GM18858 (cell line): Measurements from ENCODE around the gene CCDC178.
A peak's percentile ranks its signal among the peaks of the same experiment; 100 is the strongest.

Source experiments
- ATAC-seq: cut with Tn5 transposase; IDR thresholded peaks from one replicate; pipeline ENCODE4 v1.9.1; 2021; ENCODE audit not compliant: unreplicated experiment

The CCDC178 gene

DNA sequence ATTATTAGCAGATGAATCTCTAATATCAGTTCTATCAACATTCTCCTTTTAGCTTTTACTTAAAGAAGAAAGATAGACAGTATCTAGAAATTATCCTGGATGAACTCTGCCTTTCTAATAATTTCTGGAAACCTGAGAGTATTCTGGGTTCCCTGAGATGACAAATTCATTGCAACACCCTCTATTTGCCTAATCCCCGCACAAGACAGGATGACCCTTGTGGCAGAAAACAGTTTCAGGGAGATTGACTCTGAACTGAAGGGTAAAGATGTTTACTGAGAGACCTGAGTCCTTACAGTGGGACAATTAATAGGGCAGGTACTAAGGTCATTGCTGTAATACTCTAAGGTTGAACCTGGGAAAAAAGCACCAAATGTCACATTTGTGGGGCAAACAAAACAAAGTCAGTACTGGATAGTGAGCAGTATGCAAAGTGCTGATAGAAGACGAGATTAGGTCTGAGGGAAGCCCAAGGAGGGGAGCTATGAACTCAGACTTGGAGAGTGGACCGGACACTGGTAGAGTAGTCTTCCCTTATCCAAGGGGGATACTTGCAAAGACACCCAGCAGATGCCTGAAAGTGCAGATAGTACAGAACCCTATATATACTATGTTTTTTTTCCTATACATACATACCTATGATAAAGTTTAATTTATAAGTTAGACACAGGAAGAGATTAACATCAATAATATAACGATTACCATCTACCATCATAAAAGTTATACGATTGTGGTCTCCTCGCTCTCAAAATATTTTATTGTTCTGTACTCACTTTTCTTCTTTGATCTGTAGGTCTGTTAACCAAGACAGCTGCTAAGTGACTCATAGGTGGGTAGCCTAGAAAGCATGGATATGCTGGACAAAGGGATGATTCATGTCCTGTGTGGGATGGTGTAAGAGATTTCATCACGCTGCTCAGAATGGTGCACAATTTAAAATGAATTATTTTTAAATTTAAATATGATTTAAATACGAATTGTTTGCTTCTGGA lies 519.4 kb downstream of the CCDC178 start:
- no peak for ATAC-seq

DNA sequence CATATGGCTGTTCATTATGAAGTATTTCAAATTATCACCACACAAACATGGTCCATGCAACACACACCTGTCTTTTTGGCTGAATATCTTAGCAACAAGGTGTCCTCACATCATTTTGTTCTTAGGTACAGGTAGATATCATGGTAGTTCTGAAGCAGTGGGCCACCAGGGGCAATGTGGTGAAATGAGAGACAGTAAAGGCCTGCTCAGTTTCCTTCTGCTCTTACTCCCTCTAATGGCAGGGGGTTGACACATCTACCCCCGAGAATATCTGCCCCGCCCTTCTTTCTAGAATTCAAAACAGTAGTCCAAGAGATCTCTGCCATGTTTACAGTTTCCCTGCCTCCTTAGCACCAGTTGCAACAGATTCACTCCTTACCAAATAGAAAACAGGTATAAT lies 520.7 kb downstream of the CCDC178 start:
- ATAC-seq, result peak; percentile 86

DNA sequence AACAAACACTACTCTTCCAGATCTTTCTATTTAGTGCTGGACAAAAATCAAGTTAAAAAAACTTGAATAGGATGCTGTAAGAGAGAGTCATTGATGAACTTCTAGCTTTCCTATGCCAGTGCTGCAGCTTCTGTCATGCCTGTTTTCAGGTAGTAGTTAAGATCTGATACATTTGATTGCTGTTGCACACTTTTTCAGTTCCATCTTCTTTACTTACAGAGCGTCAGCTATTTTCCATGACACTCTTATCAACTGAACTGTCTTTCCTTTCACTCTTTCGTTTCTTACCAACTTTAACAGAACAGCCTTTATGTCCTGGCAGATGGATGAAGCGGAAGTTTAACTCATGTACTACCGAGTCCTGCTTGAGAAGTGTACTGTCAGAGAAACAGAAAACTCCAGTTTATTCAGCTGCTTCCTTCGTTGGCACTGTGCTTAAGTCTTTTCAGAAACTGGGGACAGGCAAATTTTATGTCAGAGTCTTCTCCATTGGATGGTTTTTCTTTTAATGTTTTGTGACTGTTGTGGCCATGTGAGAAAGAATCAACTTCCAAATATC lies 521.8 kb downstream of the CCDC178 start:
- no peak for ATAC-seq

DNA sequence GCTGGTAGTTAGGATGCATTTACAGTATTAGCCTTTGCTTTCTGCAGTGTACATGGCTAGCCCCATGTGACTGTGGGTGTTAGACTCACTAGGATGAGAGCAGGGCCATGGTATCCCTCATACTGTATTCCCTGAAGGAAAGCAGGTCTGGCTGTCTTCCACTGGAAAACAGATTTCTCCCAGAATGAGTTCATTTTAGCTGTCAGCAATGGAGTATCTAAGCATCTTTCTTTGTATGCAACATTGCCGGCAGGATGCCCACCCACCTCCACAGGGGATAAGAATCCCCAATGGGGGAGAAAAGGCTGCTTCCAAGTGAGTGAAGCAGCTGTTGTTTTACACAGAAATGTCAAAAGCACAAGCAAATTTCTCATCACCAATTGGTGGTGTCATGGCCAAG lies 525.0 kb downstream of the CCDC178 start:
- ATAC-seq, result no peak

DNA sequence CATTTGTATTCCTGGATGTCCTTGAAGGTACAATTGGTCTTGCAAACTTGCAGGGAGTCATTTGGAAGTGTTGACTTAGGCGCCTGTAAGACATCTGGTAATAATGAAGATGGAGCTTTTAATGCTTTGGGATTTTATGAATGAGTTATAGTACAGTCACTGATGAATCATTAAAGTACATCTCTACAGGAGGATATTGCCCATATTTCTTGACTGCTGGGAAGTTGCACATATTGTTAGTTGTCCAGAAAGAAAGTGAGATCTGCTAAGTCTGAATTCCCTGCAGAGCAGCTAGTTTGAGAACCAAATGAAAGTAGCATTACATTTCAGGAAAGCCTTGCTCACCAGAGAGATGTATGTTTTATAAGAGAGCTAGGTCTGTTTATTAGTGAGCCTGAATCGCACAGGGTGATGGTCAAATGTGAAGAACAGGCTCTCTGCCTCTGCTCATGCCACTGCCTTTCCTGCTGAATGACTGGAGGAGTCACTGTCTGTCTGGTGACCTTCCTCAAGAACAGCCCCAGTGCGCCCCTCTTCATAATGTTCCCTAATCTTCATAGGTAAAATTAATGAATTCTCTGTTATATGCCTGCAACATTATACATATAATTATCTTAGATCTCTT lies 528.7 kb downstream of the CCDC178 start:
- no peak for ATAC-seq

DNA sequence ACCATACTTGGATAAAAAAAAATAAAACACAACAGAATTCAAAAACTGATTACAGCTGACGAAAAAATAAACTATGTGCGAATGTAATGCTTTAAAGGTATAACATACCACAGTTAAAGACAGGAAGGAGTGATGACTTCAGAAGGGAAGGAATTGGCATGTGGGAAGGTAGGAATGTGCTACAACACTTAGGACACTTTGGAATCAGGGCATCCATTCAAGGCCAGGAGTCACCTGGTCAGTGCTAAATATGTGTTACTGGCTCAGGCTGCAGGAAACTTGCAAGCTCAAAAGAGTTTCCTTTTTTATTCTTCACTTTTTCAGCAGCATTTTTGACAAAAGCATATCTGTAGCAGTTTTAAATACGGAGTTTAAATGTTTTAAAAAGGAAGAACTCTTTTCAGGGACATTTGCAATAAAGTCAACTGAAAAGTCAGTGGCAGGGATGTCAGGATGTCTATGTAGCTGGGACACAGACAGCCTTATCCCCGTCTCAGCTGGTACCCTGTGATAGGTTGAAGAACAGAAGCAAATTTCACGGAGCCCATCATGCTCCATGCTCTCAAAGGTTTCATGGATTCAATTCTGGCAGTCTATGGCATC lies 529.7 kb downstream of the CCDC178 start:
- ATAC-seq, result no peak

DNA sequence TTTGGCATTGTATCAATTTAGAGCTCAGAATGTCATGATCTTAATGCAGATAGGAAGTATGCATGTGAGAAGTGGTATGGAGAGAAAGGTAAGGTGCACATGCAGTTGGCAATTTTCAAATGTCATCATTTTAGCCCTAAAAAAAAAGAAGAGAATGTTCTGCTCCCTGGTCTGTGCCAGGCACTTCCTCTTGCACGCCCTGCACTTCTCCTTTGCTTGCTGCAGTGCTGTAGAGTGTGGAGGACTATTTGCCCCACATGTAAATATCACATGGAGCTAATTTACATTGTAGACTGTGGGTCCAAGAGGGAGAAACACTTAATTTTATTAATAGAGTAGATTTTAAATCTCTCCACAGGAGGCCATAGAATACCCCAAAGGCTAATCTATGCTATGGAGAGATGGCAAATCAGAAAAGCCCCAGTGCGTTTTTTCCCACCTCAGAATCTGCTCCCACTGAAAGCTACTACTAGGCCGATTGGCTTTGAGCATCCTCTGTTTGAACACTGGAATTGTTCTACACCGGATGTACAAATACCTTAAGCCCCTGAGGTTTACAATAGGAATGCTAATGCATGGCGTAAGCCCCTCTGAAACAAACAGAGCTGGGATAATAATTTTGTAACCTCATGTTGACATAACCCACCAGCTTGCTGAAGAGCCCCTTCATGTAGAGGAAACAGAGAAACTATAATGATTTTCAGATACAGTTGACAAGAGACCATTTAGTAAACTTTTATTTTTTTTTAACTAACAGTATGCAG lies 530.5 kb downstream of the CCDC178 start:
- ATAC-seq, result no peak

DNA sequence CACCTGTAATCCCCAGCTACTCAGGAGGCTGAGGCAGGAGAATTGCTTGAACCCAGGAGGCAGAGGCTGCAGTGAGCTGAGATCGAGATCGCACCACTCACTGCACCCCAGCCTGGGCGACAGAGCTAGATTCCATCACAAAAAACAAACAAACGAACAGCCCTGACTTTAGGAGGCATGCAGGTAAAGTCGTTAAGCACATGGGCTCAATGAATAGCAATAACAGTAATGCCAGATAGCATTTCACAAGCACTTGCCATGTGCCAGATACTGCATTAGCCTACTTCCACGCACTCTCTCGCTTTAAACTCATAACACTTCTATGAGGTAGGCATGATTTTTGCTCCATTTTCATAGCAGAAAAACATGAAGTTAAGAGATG lies 532.1 kb downstream of the CCDC178 start:
- ATAC-seq, result no peak

DNA sequence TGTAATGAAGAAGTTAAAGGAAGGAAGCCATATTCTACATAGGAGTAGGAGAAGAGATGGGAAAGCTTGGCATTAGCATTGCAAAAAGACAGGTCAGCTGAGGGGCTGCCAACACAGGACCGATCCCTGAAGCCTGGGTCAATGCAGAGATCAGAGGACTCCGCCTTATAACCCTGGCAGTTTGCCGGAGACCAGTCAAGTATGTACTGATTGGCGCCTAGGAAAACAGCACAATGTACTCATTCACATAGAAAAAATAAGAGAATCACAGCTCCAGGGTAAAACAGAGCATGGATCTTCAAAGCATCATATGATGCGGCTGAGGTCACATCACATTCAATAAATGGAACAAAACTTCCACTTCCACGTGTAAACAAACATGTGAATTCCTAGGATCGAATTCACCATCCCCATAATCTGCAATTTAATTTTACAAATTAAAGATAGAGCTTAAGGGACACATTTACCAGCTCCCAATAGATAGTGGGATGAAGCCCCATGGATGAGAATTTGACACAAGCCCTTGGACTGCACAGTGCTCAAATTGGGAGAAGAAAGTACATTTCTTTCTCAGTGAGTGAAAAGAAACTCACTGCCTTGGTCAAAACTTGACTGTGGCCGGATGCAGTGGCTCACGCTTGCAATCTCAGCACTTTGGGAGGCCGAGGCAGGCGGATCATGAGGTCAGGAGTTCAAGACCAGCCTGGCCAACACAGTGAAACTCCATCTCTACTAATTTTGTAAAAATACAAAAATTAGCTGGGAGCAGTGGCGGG lies 532.7 kb downstream of the CCDC178 start:
- no peak for ATAC-seq

DNA sequence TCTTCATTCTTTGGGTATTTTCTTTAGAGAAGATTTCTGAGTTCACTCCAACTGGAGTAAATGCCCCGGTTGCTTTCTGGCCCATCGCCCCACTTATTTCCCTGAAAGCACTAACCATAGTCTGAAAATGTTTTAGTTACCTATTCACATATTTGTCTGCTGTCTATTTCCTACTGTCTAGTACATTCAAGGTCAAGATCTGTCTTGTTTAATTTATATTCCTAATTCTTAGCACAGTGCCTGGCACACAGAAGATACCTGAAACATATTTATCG lies 533.3 kb downstream of the CCDC178 start:
- no peak for ATAC-seq

DNA sequence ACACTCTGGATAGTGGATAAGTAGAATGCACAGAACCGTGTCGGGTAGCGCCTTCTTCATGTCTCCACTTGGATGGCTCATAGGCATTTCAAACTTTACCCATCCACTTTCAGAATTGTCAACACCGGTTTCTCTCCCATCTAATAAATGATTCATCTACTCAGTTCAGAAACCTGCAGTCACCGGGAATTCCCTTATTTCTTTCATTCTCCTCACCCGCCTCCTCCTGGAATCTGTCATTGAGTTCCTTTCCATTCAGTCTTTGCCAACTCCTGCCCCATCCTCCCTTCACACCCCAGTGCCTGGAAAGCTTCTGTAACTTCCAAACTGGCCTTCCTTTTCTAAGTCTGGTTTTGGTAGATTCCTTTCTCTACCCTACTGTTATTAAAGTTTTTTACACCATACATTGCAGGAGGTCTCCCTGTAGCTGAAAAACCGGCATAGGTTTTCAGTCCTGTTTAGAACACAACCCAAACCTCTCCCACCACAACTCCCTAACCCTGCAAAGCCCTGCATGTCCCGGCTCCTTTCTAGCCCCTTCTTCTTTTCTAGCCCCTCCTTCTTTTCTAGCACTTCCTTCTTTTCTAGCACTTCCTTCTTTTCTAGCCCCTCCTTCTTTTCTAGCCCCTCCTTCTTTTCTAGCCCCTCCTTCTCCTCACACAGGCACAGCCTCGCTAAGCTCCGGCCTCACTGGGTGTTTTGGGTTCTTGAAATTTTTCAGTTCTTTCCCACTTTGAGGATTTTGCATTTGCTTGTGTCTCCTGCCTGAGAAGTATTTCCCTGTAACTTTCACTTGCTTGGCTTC lies 533.8 kb downstream of the CCDC178 start:
- ATAC-seq, result no peak

DNA sequence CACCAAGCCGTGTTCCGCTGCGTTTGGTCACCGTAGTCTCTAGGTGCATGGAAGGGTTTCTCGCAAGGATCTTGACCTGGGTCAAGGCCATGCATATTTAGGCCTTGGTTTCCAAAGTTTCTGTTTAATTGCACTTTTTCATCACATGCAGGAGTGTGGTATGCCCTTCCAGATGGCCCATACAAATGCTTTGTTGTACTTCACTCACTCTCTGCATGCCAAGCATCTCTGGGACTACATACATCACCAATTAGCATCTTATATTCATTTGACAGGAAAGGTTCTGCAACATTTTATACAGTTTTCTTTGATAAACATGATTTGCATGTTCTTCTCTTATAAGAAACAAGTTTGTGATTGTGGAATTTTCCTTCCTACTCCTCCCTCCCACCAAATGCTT lies 534.9 kb downstream of the CCDC178 start:
- no peak for ATAC-seq

DNA sequence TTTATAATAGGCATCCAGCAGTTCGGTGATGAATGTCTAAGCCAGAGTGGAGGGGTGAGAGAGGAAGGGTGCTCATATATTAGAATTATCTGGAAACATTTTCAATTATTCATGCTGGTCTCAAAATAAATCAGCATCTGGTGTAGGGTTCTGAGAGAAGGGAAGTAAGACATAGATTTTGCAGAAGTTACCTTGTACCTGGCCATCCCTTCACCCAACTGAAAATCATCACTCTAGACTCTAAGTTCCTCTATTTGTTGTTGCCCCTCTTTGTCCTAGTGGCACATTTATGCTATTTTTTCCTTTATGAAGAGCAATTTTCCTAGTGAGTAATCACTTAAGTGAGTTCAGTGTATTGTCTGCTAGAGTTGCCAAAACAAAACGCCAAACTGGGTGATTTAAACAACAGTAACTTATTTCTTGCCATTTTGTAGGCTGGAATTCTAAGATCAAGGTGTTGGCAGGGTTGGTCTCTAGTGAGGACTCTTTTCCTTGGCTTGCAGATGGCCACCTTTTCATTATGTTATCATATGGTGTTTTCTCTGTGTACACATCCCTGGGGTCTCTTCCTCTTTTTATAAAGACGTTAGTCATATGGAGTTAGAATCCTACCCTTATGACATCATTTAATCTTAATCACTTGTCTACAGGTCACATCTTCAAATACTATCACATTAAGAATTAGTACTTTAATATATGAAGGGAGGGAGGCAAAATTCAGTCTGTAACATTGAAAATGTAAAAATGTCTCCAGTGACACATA lies 537.8 kb downstream of the CCDC178 start:
- ATAC-seq, result no peak

DNA sequence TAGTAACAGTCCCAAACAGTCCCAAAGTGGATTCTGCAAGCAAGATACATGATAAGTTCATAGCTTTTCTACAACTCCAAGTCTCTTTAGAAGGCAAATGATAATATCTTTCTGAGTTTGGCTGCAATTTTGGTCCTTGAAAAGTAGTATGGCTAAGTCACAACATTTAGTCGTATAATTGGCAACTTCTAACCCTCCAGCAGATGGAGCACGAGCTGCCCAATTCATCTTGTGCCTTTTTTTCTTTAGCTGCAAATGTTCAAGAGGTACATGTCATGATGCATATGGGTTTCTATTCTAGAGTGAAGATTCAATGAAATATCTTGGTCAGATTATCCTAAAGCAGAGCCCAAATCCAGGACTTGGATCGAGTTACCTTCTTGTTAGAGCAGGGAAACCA lies 540.7 kb downstream of the CCDC178 start:
- no peak for ATAC-seq

DNA sequence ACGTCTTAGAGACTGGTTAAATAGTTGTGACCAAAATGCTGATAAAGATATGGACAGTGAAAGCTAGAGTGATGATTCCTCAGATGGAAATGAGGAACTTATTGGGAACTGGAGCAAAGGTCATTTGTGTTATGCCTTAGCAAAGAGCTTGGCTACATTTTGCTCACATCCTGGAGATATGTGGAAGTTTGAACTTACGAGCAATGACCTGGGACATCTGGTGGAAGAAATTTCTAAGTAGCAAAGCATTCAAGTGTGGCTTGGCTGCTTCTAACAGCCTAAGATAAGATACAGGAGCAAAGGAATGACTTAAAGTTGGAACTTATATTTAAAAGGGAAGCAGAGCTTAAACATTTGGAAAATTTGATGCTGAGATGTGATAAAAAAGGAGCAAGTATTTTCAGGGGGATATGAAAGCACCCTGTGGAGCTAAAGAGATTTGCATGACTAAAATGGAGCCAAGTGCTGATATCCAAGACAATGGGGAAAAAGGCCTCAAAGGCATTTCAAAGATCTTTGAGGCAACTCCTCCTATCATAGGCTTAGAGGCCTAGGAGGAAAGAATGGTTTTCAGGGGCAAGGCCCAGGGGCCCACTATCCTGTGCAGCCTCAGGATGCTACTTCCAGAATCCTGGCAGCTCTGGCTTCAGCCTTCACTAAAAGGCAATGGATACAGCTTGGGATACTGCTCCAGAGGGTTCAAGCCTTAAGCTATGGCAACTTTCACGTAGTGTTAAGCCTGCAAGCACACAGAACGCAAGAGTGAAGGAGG lies 543.6 kb downstream of the CCDC178 start:
- ATAC-seq, result no peak

DNA sequence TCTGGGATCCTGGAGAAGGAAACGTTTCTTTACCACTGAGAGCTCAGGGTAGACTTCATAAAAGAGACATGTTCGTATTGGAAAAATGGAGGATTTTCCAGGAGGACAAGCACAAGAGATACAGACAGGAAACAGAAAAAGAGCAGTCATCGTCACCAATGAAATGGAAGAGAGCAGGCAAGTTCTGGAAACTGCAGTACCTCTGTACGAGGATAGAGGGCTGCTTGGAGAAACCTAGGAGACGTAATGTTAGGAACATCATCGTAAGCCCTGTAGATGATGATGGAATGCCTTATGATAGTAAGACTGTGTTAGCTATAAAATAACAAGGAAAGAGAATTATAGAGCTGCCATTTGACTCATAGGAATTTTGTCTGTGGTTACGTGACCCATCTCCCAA lies 546.6 kb downstream of the CCDC178 start:
- no peak for ATAC-seq

DNA sequence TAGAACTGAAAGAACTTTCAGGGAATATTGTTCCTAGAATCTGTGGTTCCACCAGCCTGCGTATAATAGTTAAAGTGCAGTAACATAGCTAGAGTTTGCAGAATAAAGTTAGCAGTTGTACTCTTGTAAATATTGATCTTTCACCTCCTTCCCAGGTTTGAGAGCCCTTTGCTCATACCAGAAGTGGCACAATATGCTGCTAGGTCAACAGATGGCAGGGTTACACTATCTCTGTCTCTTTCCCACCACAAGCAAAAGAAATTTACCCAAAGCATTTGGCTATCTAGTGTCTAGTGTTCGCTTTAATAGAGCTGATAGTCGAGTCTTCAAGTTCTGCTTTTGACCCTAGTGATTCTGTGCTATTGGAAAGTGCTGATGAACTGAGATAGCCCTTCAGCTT lies 548.7 kb downstream of the CCDC178 start:
- no peak for ATAC-seq

DNA sequence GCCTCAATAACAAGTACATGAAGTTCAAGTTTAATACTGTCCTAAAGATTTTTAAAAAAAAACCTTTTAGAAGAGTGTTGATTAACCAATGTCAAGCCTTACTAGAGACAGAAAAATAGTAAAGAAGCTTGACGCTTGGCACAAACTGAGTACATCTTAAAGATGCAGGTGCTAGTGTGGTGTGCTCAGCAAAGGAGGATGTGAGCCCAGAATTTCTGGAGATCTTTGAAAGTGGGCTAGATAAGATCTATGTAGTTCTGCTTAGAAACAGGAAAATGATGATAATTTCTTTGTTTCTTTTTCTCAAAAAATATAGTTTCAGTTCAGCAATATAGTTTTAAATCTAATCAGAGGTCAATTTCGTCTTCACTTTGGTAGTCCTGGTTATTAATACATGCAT lies 549.4 kb downstream of the CCDC178 start:
- peak; percentile 85 for ATAC-seq
